GM18867 (cell line): ENCODE data around the gene PAPOLA.

ENCODE experiments used
- ATAC-seq: cut with Tn5 transposase; IDR thresholded peaks from one replicate; pipeline ENCODE4 v1.9.1; 2021; ENCODE audit warnings: mild to moderate bottlenecking, moderate library complexity; ENCODE audit not compliant: unreplicated experiment

The PAPOLA gene

GRCh38 chr14:96584907-96585671 is 82.9 kb downstream of the PAPOLA start:
- ATAC-seq: no peak

GRCh38 chr14:96585672-96586013 is 83.5 kb downstream of the PAPOLA start:
- ATAC-seq: no peak

GRCh38 chr14:96586056-96586455 is 83.9 kb downstream of the PAPOLA start:
- ATAC-seq: no peak

- no peak for ATAC-seq
These were observed 85.0 kb downstream of the PAPOLA start for GRCh38 chr14:96586921-96587822.

GRCh38 chr14:96587823-96588385 is 85.7 kb downstream of the PAPOLA start:
- no peak for ATAC-seq

- ATAC-seq: no peak
These were observed 86.5 kb downstream of the PAPOLA start for GRCh38 chr14:96588410-96589257.

- ATAC-seq: no peak
These were observed 87.4 kb downstream of the PAPOLA start for GRCh38 chr14:96589577-96589976.

- ATAC-seq: no peak
These were observed 88.1 kb downstream of the PAPOLA start for GRCh38 chr14:96590190-96590864.

- peak; percentile 81 for ATAC-seq
These were observed 90.6 kb downstream of the PAPOLA start for GRCh38 chr14:96592591-96593386.

GRCh38 chr14:96594961-96595360 is 92.8 kb downstream of the PAPOLA start:
- ATAC-seq: no peak

- ATAC-seq: no peak
These were observed 95.5 kb downstream of the PAPOLA start for GRCh38 chr14:96597680-96598079.

- ATAC-seq: no peak
These were observed 96.2 kb downstream of the PAPOLA start for GRCh38 chr14:96598332-96598928.

GRCh38 chr14:96599076-96599475 is 96.9 kb downstream of the PAPOLA start:
- ATAC-seq: no peak

GRCh38 chr14:96602186-96602585 is 100.0 kb downstream of the PAPOLA start:
- ATAC-seq: no peak

GRCh38 chr14:96603350-96604255 is 101.4 kb downstream of the PAPOLA start:
- ATAC-seq: peak; percentile 46

GRCh38 chr14:96614481-96614881 is 112.3 kb downstream of the PAPOLA start:
- ATAC-seq: no peak

GRCh38 chr14:96616161-96616721 is 114.1 kb downstream of the PAPOLA start:
- no peak for ATAC-seq
